GM12878 (cell line): ENCODE results near the gene DYNLT5.

Source experiments
- ESRRA ChIP-seq: IDR thresholded peaks from 2 replicates; pipeline ENCODE4 v1.6.1; 2012; ENCODE audit warnings: mild to moderate bottlenecking, low read length, improper control_type of control experiment
- ETV6 ChIP-seq, 2 experiments: fragments of 450-650 bp in 1 of 2; IDR thresholded peaks in 1 of 2; conservative IDR thresholded peaks in 1 of 2; 2 replicates each; pipeline ENCODE4 v1.6.1; 2014; ENCODE audit warnings: antibody characterized with exemption in 1 of 2, borderline replicate concordance in 1 of 2, low read depth in 1 of 2, mild to moderate bottlenecking in 1 of 2, moderate library complexity in 1 of 2
- FOS ChIP-seq: IDR thresholded peaks from 3 replicates; pipeline ENCODE4 v1.6.1; 2011; ENCODE audit warnings: borderline replicate concordance; ENCODE audit not compliant: insufficient read length; ENCODE audit errors: extremely low read depth
- POLR2A ChIP-seq: IDR thresholded peaks from 2 replicates; pipeline ENCODE4 v1.6.1; 2011; ENCODE audit warnings: low read depth, mild to moderate bottlenecking, low read length
- POLR2AphosphoS5 ChIP-seq: IDR thresholded peaks from 2 replicates; pipeline ENCODE4 v1.6.1; 2011; ENCODE audit warnings: mild to moderate bottlenecking, low read length, inconsistent platforms
- SUZ12 ChIP-seq: fragments of 200-600 bp; sonication (generic); IDR thresholded peaks from one replicate; pipeline ENCODE4 v1.6.1; 2018; ENCODE audit warnings: antibody characterized with exemption, mild to moderate bottlenecking; ENCODE audit not compliant: unreplicated experiment
- TAF1 ChIP-seq: IDR thresholded peaks from 2 replicates; pipeline ENCODE4 v1.6.1; 2011; ENCODE audit warnings: mild to moderate bottlenecking, low read depth, low read length, borderline replicate concordance
- TF ChIP-seq, protein P1 (sequence below): IDR thresholded peaks from 2 replicates; pipeline ENCODE4 v1.6.1; 2012; ENCODE audit warnings: low read depth, low read length, improper control_type of control experiment

DNA sequence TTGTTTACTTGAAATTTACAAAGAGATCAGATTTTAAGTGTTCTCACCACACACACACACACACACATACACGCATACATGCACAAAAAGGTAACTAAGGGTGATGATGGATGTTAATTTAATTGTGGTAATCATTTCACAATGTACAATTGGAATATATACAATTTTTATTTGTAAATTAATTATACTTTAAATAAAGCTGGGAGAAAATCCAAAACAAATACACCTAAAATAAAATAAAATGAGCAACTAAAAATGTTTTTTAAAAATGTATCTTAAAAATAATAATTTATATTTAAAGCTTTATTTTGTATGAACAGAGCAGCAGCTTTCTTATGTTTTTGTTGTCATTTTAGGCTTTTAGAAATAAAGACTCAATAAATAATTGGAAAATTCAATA, 57.0 kb downstream of the DYNLT5 start:
- TF ChIP-seq POLR2AphosphoS5 = no peak
- TF ChIP-seq ESRRA = no peak
- TF ChIP-seq SUZ12 = no peak
- TF ChIP-seq ETV6 (conservative IDR thresholded peaks at IDR 0.05 in 1 of 2, IDR thresholded peaks at IDR 0.05 in 1 of 2; ENCODE audit: borderline replicate concordance in 1 of 2, low read depth in 1 of 2) = no peak
- TF ChIP-seq POLR2A = no peak
- TF ChIP-seq, protein P1, sequence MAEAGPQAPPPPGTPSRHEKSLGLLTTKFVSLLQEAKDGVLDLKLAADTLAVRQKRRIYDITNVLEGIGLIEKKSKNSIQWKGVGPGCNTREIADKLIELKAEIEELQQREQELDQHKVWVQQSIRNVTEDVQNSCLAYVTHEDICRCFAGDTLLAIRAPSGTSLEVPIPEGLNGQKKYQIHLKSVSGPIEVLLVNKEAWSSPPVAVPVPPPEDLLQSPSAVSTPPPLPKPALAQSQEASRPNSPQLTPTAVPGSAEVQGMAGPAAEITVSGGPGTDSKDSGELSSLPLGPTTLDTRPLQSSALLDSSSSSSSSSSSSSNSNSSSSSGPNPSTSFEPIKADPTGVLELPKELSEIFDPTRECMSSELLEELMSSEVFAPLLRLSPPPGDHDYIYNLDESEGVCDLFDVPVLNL = no peak
- TF ChIP-seq TAF1 = no peak
- no peak for TF ChIP-seq FOS
